ENCODE measurements around the gene RABGAP1L. TPM values are rescaled to one million over a fixed set of nuclear protein-coding genes. Genes with fewer than 3 reads are reported as not detected.

Gene RABGAP1L
- polyA plus RNA-seq, 3 donors = 35.2 to 75.3 (median 63.3) TPM

- Histone ChIP-seq H2AFZ (ENCODE audit: insufficient read depth, low read depth, low read length, poor library complexity, severe bottlenecking) (no peak overlapping the region), H3K9ac (ENCODE audit: insufficient read depth, low read length, poor library complexity, severe bottlenecking) (no peak overlapping the region), H3K9me3 (replicated peaks in 1 of 2; ENCODE audit: control insufficient read depth in 1 of 2, insufficient read depth in 1 of 2, low read length in 2 of 2) (no peaks in the 10 kb centered on the region), H3K4me3 (replicated peaks in 1 of 3; ENCODE audit: low read depth in 2 of 3, low read length in 3 of 3) (no peak overlapping the region), H3K36me3 (replicated peaks in 1 of 2; ENCODE audit: control insufficient read depth in 1 of 2, insufficient read depth in 2 of 2, low read length in 2 of 2) (no peaks in the 10 kb centered on the region), H3K4me2 (replicated peaks; ENCODE audit: extremely low read depth, low read length, poor library complexity, severe bottlenecking) (no peak overlapping the region), H3K79me2 (ENCODE audit: insufficient read depth, low read length) (no peaks in the 10 kb centered on the region), H3K4me1 (ENCODE audit: control insufficient read depth in 1 of 2, insufficient read depth in 2 of 2, low read length in 2 of 2) (no peaks in the 10 kb centered on the region), H3K27me3 (ENCODE audit: control insufficient read depth in 2 of 2, insufficient read depth in 2 of 2, low read length in 2 of 2) (no peaks in the 10 kb centered on the region), H3K27ac (ENCODE audit: low read depth in 1 of 2, low read length in 2 of 2) (no peak overlapping the region), H4K20me1 (ENCODE audit: insufficient read depth, low read length) (no peaks in the 10 kb centered on the region)
- no peak overlapping the region for H3K27ac Mint-ChIP-seq
- H3K4me1 Mint-ChIP-seq = no peaks in the 10 kb centered on the region
- peaks cover 8 to 25% (median 14%) of the 10 kb centered on the region in 7 donors for H3K9me3 Mint-ChIP-seq
- H3K4me3 Mint-ChIP-seq = no peak overlapping the region
- TF ChIP-seq, protein P1, sequence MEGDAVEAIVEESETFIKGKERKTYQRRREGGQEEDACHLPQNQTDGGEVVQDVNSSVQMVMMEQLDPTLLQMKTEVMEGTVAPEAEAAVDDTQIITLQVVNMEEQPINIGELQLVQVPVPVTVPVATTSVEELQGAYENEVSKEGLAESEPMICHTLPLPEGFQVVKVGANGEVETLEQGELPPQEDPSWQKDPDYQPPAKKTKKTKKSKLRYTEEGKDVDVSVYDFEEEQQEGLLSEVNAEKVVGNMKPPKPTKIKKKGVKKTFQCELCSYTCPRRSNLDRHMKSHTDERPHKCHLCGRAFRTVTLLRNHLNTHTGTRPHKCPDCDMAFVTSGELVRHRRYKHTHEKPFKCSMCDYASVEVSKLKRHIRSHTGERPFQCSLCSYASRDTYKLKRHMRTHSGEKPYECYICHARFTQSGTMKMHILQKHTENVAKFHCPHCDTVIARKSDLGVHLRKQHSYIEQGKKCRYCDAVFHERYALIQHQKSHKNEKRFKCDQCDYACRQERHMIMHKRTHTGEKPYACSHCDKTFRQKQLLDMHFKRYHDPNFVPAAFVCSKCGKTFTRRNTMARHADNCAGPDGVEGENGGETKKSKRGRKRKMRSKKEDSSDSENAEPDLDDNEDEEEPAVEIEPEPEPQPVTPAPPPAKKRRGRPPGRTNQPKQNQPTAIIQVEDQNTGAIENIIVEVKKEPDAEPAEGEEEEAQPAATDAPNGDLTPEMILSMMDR (IDR thresholded peaks at IDR 0.05) = no peak
- H3K27me3 Mint-ChIP-seq (ENCODE audit: low read depth in 3 of 3) = peaks cover 0 to 2% (median 0%) of the 10 kb centered on the region in 3 donors
- intact Hi-C loops (cut with micrococcal nuclease) = no loop called here
- WGBS (ENCODE audit: insufficient coverage) = no CpG with 5 or more reads among the region's 2 CpGs
- peaks cover 0 to 5% of the 10 kb centered on the region in 2 donors for H3K36me3 Mint-ChIP-seq
- DNase-seq = no peak
Measured at GRCh38 chr1:174623324-174624035, 464.2 kb downstream of the RABGAP1L start.

GRCh38 chr1:174626031-174627025, 467.0 kb downstream of the RABGAP1L start:
- peaks cover 0 to 5% of the 10 kb centered on the region in 2 donors for H3K36me3 Mint-ChIP-seq
- no peak overlapping the region for H2AFZ ChIP-seq (ENCODE audit: insufficient read depth, low read depth, low read length, poor library complexity, severe bottlenecking)
- no peaks in the 10 kb centered on the region for H3K4me1 Mint-ChIP-seq
- H3K27ac ChIP-seq (ENCODE audit: low read depth in 1 of 2, low read length in 2 of 2) = no peak overlapping the region
- no peak overlapping the region for H3K9ac ChIP-seq (ENCODE audit: insufficient read depth, low read length, poor library complexity, severe bottlenecking)
- H3K27me3 Mint-ChIP-seq (ENCODE audit: low read depth in 3 of 3) = peaks cover 0 to 2% (median 0%) of the 10 kb centered on the region in 3 donors
- no peak overlapping the region for H3K4me3 ChIP-seq (replicated peaks in 1 of 3; ENCODE audit: low read depth in 2 of 3, low read length in 3 of 3)
- TF ChIP-seq, protein P1 (IDR thresholded peaks at IDR 0.05) = no peak
- peaks cover 2 to 9% (median 5%) of the 10 kb centered on the region in 7 donors for H3K9me3 Mint-ChIP-seq
- no peaks in the 10 kb centered on the region for H3K36me3 ChIP-seq (replicated peaks in 1 of 2; ENCODE audit: control insufficient read depth in 1 of 2, insufficient read depth in 2 of 2, low read length in 2 of 2)
- no peaks in the 10 kb centered on the region for H4K20me1 ChIP-seq (ENCODE audit: insufficient read depth, low read length)
- no peak overlapping the region for H3K4me2 ChIP-seq (replicated peaks; ENCODE audit: extremely low read depth, low read length, poor library complexity, severe bottlenecking)
- H3K27me3 ChIP-seq (ENCODE audit: control insufficient read depth in 2 of 2, insufficient read depth in 2 of 2, low read length in 2 of 2) = no peaks in the 10 kb centered on the region
- intact Hi-C loops (cut with micrococcal nuclease) = no loop called here
- no peaks in the 10 kb centered on the region for H3K4me1 ChIP-seq (ENCODE audit: control insufficient read depth in 1 of 2, insufficient read depth in 2 of 2, low read length in 2 of 2)
- H3K79me2 ChIP-seq (ENCODE audit: insufficient read depth, low read length) = no peaks in the 10 kb centered on the region
- H3K27ac Mint-ChIP-seq = no peak overlapping the region
- WGBS (ENCODE audit: insufficient coverage) = no CpG with 5 or more reads among the region's 6 CpGs
- no peak for DNase-seq
- no peak overlapping the region for H3K4me3 Mint-ChIP-seq
- peaks cover 0 to 5% of the 10 kb centered on the region in 2 donors for H3K9me3 ChIP-seq (replicated peaks in 1 of 2; ENCODE audit: control insufficient read depth in 1 of 2, insufficient read depth in 1 of 2, low read length in 2 of 2)

Measured in CD14-positive monocyte (primary cell).